BLaER1 treated with 17β-estradiol and CSF1 and Interleukin-3, amounts not matched to agents 10 nM and 100 nM (cell line): Measurements from ENCODE around the gene TBX20.

Experiments used
- H3K27ac ChIP-seq, 11 experiments: shearing (Covaris generic); formaldehyde crosslinking; 2 replicates each; pipeline ENCODE4 v1.8.1; 2022
- H3K27me3 ChIP-seq, 11 experiments: shearing (Covaris generic); formaldehyde crosslinking; 2 replicates each; pipeline ENCODE4 v1.8.1; 2022
- H3K36me3 ChIP-seq, 11 experiments: shearing (Covaris generic); formaldehyde crosslinking; 2 replicates each; pipeline ENCODE4 v1.8.1; 2022
- H3K4me1 ChIP-seq, 10 experiments: shearing (Covaris generic); formaldehyde crosslinking; 2 replicates each; pipeline ENCODE4 v1.8.1; 2022
- H3K4me2 ChIP-seq, 11 experiments: shearing (Covaris generic); formaldehyde crosslinking; 2 replicates each; pipeline ENCODE4 v1.8.1; 2022
- H3K4me3 ChIP-seq, 10 experiments: shearing (Covaris generic); formaldehyde crosslinking; 2 replicates each; pipeline ENCODE4 v1.8.1; 2022
- H3K9ac ChIP-seq, 11 experiments: shearing (Covaris generic); formaldehyde crosslinking; 2 replicates each; pipeline ENCODE4 v1.8.1; 2022
- H3K9me3 ChIP-seq, 11 experiments: shearing (Covaris generic); formaldehyde crosslinking; replicated peaks in 1 of 11; 2 replicates each; pipeline ENCODE4 v1.8.1; 2022
- H4K20me1 ChIP-seq, 11 experiments: shearing (Covaris generic); formaldehyde crosslinking; 2 replicates each; pipeline ENCODE4 v1.8.1; 2022
- Cebpa-rat ChIP-seq, 11 experiments: shearing (Covaris generic); IDR thresholded peaks; 2 replicates each; pipeline ENCODE4 v1.8.1; 2022

Gene TBX20

DNA sequence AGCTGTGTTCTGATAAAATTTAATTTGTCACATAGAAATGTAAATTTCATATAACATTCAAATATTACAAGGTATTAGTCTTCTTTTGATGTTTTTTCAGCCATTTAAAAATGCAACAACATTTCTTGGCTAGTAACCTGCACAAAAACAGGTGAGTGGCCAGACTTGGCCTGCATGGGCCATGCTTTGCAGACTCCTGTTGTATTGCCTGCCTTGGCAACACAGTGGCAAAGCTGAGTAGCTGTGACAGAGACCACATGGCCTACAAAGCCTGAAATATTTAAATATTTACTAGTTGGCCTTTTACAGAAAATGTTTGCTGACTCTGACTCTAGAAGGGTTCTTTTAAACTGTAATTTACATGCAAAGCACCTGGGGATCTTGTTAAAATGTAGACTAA lies 13.5 kb upstream of the TBX20 start:
- H4K20me1 ChIP-seq: no peaks in the 10 kb centered on the region
- no peaks in the 10 kb centered on the region for H3K27me3 ChIP-seq
- no peak for TF ChIP-seq Cebpa-rat (IDR thresholded peaks at IDR 0.05)
- H3K27ac ChIP-seq: no peak overlapping the region
- no peak overlapping the region for H3K4me3 ChIP-seq
- no peak overlapping the region for H3K4me2 ChIP-seq
- no peak overlapping the region for H3K9ac ChIP-seq
- H3K4me1 ChIP-seq: peaks cover 0 to 11% (median 0%) of the 10 kb centered on the region in 10 experiments; a peak in 1 of 20 replicates
- no peaks in the 10 kb centered on the region for H3K36me3 ChIP-seq
- H3K9me3 ChIP-seq: peaks cover 0 to 6% (median 2%) of the 10 kb centered on the region in 11 experiments; a peak in 11 of 22 replicates

DNA sequence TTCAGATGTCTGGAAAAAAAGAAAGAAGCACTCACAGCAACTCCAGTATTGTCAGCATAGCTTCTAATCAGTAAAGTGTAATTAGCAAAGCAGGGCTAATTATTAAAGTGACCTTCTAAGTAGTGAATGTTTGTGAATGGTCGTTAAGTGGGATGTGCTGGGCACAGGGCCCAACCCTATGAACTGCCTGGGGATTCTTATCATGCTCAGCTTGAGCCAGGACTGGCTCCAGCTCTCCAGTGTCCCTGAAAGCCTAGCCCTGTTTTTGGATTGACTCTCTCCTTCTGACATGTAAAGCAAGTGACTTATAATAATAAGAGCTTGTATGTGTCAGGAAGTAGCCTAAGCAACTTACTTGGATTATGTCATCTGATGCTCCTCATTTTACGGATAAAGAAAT lies 9.5 kb upstream of the TBX20 start:
- Histone ChIP-seq H3K27me3 (peaks cover 0 to 8% (median 2%) of the 10 kb centered on the region in 11 experiments; a peak in 6 of 22 replicates), H3K9me3 (peaks cover 15 to 32% (median 23%) of the 10 kb centered on the region in 11 experiments), H3K4me1 (peaks cover 0 to 11% (median 0%) of the 10 kb centered on the region in 10 experiments; a peak in 1 of 20 replicates), H3K4me2 (no peak overlapping the region), H3K4me3 (no peak overlapping the region), H4K20me1 (no peaks in the 10 kb centered on the region), H3K9ac (no peak overlapping the region), H3K36me3 (no peaks in the 10 kb centered on the region), H3K27ac (no peak overlapping the region)
- no peak for TF ChIP-seq Cebpa-rat (IDR thresholded peaks at IDR 0.05)

DNA sequence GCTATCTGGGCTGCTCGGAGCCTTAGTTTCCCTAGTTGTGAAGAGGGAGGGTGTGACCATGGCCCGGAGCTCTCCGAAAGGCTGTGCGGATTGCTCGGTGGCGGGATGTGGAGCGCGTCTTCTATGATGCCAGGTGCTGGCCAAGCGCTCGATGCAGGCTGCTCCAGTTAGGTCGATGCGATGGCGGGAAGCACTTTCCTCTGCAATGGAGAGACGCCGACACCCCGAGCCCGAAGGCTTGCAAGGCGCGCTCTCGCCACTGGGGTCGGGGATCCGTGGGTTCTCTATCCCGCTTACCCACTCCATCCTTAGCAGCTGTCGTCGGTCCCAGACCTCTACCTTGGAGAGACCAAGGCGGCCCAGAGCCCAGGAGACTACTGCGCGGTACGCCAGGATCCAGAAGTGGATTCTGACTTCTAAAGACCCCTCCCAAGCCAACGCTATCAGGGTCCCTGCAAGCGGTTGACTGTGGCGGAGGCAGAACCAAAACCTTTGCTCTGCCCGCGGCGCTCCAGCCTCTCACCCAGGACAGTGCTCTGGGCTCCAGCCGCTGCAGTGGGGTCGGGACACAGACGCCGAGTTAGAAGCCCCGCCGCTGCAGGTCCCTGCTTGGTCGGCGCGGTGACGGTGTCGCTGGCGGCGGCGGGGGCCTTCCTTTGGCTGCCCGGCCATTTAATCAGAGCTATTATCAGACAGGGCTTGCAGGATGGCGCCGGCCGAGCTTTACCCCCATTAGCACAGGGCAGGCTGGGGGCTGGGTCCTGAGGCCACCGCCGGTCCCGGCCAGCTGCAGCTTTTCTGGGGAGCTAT lies 7.8 kb upstream of the TBX20 start:
- H3K9ac ChIP-seq: no peak overlapping the region
- H3K4me1 ChIP-seq: peaks cover 0 to 11% (median 0%) of the 10 kb centered on the region in 10 experiments; a peak in 1 of 20 replicates
- peaks cover 11 to 26% (median 16%) of the 10 kb centered on the region in 11 experiments for H3K27me3 ChIP-seq
- no peak overlapping the region for H3K4me3 ChIP-seq
- no peaks in the 10 kb centered on the region for H4K20me1 ChIP-seq
- TF ChIP-seq Cebpa-rat (IDR thresholded peaks at IDR 0.05): no peak
- no peak overlapping the region for H3K4me2 ChIP-seq
- peaks cover 32 to 49% (median 40%) of the 10 kb centered on the region in 11 experiments for H3K9me3 ChIP-seq
- H3K36me3 ChIP-seq: no peaks in the 10 kb centered on the region
- H3K27ac ChIP-seq: no peak overlapping the region

DNA sequence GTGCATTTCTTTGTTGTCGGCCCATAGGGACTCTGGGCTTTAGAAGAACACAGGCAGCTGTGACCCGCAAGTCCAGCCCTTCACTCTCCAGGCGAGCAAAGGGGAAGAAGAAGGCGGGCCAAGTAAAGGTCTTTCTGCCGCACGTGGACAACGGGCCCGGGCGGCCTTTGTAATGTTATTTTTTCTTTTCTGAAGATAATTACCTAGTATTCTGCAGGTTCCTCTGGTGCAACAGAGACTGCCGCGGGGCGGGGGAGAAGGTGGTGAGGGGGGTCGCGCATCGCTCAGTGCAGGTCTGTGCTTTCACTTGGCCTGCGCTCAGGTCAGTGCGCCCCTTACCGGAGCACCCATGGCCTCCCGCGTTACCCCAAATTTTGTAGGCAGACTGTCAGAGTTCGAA lies 7.1 kb upstream of the TBX20 start:
- TF ChIP-seq Cebpa-rat (IDR thresholded peaks at IDR 0.05): no peak
- Histone ChIP-seq H3K27me3 (peaks cover 17 to 32% (median 22%) of the 10 kb centered on the region in 11 experiments), H3K4me3 (no peak overlapping the region), H3K4me1 (peaks cover 0 to 11% (median 0%) of the 10 kb centered on the region in 10 experiments; a peak in 1 of 20 replicates), H4K20me1 (no peaks in the 10 kb centered on the region), H3K4me2 (no peak overlapping the region), H3K9me3 (peaks cover 38 to 55% (median 46%) of the 10 kb centered on the region in 11 experiments), H3K27ac (no peak overlapping the region), H3K9ac (no peak overlapping the region), H3K36me3 (no peaks in the 10 kb centered on the region)

DNA sequence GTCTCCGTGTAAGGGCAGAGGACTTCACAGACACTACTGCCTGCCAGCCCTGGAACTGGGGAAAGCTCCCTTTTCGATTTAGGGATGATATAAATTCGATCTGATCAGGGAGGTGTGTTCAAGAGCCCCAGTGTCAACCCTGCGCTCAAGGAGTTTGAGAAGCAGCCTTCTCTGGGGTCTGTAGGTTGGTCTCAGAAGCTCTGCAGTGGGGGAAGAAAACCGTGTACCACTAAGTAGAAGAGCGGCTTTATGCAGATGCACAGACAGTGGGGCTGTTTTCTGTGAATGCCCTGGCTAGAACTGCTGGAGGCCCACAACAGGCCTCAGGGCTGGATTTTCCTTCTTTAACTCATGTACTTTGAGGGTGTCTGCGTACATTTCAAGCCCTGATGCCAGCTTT lies 6.3 kb upstream of the TBX20 start:
- no peak for TF ChIP-seq Cebpa-rat (IDR thresholded peaks at IDR 0.05)

DNA sequence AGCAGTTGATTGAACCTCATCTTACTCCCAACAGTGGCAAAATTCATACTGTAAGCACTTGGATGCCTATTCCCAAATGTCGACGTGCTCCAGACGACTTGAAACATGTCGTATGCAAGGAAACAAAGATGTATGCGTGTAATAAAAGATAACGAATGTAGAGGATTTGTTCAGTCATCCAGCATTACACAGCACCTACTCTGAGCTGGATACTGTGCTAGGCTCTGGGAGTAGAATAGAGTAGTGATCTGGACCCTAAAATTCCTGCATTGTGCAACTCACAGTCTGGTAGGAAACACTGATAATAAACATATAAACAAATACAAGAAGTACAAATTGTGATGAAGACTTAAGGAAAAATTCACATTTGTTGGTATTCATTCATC lies 5.6 kb upstream of the TBX20 start:
- Histone ChIP-seq H3K9me3 (peaks cover 53 to 70% (median 61%) of the 10 kb centered on the region in 11 experiments), H3K27ac (no peak overlapping the region), H3K4me1 (peaks cover 0 to 4% (median 0%) of the 10 kb centered on the region in 10 experiments; a peak in 1 of 20 replicates), H3K36me3 (no peaks in the 10 kb centered on the region), H4K20me1 (no peaks in the 10 kb centered on the region), H3K27me3 (peaks cover 25 to 47% (median 37%) of the 10 kb centered on the region in 11 experiments), H3K4me2 (no peak overlapping the region), H3K9ac (no peak overlapping the region), H3K4me3 (no peak overlapping the region)
- no peak for TF ChIP-seq Cebpa-rat (IDR thresholded peaks at IDR 0.05)

More for the DNA sequence above, 6.3 kb upstream of the TBX20 start:
- H3K9me3 ChIP-seq: peaks cover 45 to 63% (median 54%) of the 10 kb centered on the region in 11 experiments
- H3K4me2 ChIP-seq: no peak overlapping the region
- peaks cover 25 to 40% (median 30%) of the 10 kb centered on the region in 11 experiments for H3K27me3 ChIP-seq
- H3K4me3 ChIP-seq: no peak overlapping the region
- no peaks in the 10 kb centered on the region for H4K20me1 ChIP-seq
- no peak overlapping the region for H3K27ac ChIP-seq
- peaks cover 0 to 11% (median 0%) of the 10 kb centered on the region in 10 experiments; a peak in 1 of 20 replicates for H3K4me1 ChIP-seq
- H3K9ac ChIP-seq: no peak overlapping the region
- no peaks in the 10 kb centered on the region for H3K36me3 ChIP-seq

DNA sequence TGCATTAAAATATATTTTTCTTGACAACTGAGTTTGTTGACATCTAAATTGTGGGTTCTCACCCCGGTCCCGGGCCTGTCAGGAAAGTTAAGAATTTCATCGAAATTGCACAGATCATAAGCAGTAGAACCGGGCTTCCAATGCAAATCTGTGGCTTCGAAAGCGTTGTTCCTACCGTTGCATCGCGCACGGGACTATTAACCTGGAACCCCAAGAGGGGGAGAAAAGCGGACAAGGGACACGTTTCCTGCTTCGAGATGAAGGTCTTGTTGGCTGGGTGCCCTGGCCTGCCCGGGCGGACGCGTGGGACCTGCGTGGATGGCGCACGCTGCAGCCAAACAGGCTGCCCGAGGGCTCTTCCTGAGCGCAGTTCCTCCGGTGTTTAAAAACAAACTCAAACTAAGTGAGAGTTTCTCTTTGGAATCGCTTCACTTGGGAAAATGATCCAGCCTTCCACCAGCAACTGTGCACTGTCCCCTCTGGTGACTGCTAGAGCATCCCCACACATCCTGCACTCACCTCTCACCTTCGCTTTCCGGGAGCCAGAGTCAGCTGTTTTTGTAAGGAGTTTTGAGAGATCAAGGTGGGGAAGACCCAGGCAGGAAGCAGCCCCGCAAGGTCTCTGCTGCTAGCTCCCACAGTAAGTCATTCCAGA lies 5.1 kb upstream of the TBX20 start:
- Histone ChIP-seq H3K4me2 (no peak overlapping the region), H3K4me1 (no peaks in the 10 kb centered on the region), H3K9me3 (peaks cover 58 to 76% (median 67%) of the 10 kb centered on the region in 11 experiments), H3K27me3 (peaks cover 25 to 51% (median 40%) of the 10 kb centered on the region in 11 experiments), H3K27ac (no peak overlapping the region), H3K36me3 (no peaks in the 10 kb centered on the region), H3K4me3 (no peak overlapping the region), H4K20me1 (no peaks in the 10 kb centered on the region), H3K9ac (no peak overlapping the region)
- no peak for TF ChIP-seq Cebpa-rat (IDR thresholded peaks at IDR 0.05)

DNA sequence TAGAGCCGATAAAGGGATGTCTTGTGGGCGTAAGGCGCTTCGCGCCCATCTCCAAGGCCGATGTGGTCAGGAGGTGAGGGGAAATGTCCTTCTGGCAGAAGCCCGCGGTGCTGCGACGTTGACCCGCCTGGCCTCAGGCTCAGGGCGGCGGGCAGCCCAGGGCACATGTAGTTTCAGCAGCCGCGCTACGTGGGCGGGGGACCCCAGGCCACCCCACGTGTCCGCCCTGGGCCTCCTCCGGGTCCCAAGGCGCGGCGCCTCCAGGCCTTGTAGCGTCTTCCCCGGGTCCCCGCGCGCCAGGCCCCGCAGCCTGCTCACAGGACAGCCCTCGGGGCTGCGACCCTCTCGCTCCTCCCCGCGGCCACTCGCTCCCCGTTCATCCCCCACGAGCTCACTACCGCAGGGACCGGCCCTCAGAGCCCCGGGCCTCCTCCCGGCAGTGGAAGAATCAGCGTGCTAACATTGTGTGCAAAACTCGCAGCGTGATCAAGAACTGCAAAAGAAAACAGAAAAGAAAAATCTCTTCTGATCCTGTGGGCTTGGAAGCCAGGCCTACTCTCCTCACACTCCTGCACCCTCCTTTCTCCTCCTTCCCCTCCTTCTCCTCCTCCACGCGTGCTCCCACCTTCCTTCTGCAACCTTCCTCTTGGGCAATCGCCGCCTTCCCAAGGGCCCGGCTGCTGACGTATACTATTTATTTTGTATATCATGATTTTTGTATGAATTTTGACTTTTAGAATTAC lies 4.4 kb upstream of the TBX20 start:
- H3K36me3 ChIP-seq: no peaks in the 10 kb centered on the region
- H3K27ac ChIP-seq: no peak overlapping the region
- no peaks in the 10 kb centered on the region for H3K4me1 ChIP-seq
- no peak overlapping the region for H3K4me3 ChIP-seq
- peaks cover 25 to 51% (median 40%) of the 10 kb centered on the region in 11 experiments for H3K27me3 ChIP-seq
- no peak overlapping the region for H3K9ac ChIP-seq
- H3K4me2 ChIP-seq: no peak overlapping the region
- H3K9me3 ChIP-seq: peaks cover 65 to 83% (median 74%) of the 10 kb centered on the region in 11 experiments
- H4K20me1 ChIP-seq: no peaks in the 10 kb centered on the region
- TF ChIP-seq Cebpa-rat (IDR thresholded peaks at IDR 0.05): no peak
